DOHH2 (cell line): ENCODE results near the gene PDLIM1.

ENCODE experiments used
- H3F3A ChIP-seq: fragments of 200-600 bp; sonication (generic), shearing (Covaris generic); 2 replicates; pipeline ENCODE4 v1.6.0; 2016; ENCODE audit warnings: antibody characterized with exemption, mild to moderate bottlenecking; ENCODE audit not compliant: control insufficient read depth, insufficient read depth
- H3K27ac ChIP-seq: fragments of 200-600 bp; sonication (generic); 2 replicates; pipeline ENCODE4 v1.5.1; 2014; ENCODE audit warnings: low read depth, mild to moderate bottlenecking, low read length, moderate library complexity
- H3K27me3 ChIP-seq: fragments of 200-600 bp; sonication (generic); 2 replicates; pipeline ENCODE4 v1.6.1; 2014; ENCODE audit warnings: mild to moderate bottlenecking, low read length, mixed read lengths; ENCODE audit not compliant: control insufficient read depth
- H3K36me3 ChIP-seq: fragments of 200-600 bp; sonication (generic); 2 replicates; pipeline ENCODE4 v1.6.1; 2014; ENCODE audit warnings: mild to moderate bottlenecking, low read length, moderate library complexity, mixed read lengths; ENCODE audit not compliant: control insufficient read depth
- H3K4me1 ChIP-seq: fragments of 200-600 bp; sonication (generic); 2 replicates; pipeline ENCODE4 v1.6.1; 2014; ENCODE audit warnings: mild to moderate bottlenecking, low read length, mixed read lengths; ENCODE audit not compliant: control insufficient read depth
- H3K4me2 ChIP-seq: fragments of 200-600 bp; sonication (generic); 2 replicates; pipeline ENCODE4 v1.6.0; 2014; ENCODE audit warnings: mild to moderate bottlenecking, low read length, moderate library complexity
- H3K4me3 ChIP-seq: fragments of 200-600 bp; sonication (generic); 2 replicates; pipeline ENCODE4 v1.5.1; 2014; ENCODE audit warnings: mild to moderate bottlenecking, low read length, mixed read lengths
- H3K79me2 ChIP-seq: fragments of 200-600 bp; sonication (generic); 2 replicates; pipeline ENCODE4 v1.6.1; 2014; ENCODE audit warnings: mild to moderate bottlenecking, low read length, mixed read lengths; ENCODE audit not compliant: control insufficient read depth
- H3K9me2 ChIP-seq: fragments of 200-600 bp; sonication (generic); replicated peaks from 2 replicates; pipeline ENCODE4 v1.6.1; 2014; ENCODE audit warnings: mild to moderate bottlenecking, low read length, mixed read lengths; ENCODE audit not compliant: control insufficient read depth
- H3K9me3 ChIP-seq: fragments of 200-600 bp; sonication (generic); 2 replicates; pipeline ENCODE4 v1.6.1; 2014; ENCODE audit warnings: antibody characterized with exemption, low read length, mixed read lengths; ENCODE audit not compliant: control insufficient read depth, insufficient read depth
- H4K20me1 ChIP-seq: fragments of 200-600 bp; sonication (generic); 2 replicates; pipeline ENCODE4 v1.6.0; 2014; ENCODE audit warnings: low read depth, mild to moderate bottlenecking, antibody characterized with exemption, low read length, moderate library complexity; ENCODE audit not compliant: control insufficient read depth, insufficient read depth
- CTCF ChIP-seq: fragments of 200-600 bp; sonication (generic); IDR thresholded peaks from one replicate; pipeline ENCODE4 v1.5.1; 2014; ENCODE audit warnings: antibody characterized with exemption, mild to moderate bottlenecking, low read depth, low read length; ENCODE audit not compliant: poor library complexity, severe bottlenecking
- EZH2phosphoT487 ChIP-seq: fragments of 200-600 bp; sonication (generic); IDR thresholded peaks from 2 replicates; pipeline ENCODE4 v1.6.1; 2017; ENCODE audit warnings: borderline replicate concordance, mild to moderate bottlenecking, antibody characterized with exemption, low read length, moderate library complexity, mixed read lengths

PDLIM1 gene

GRCh38 chr10:95273393-95274312, 17.1 kb downstream of the PDLIM1 start:
- Histone ChIP-seq H3K4me1 (peaks cover under 1% of the 10 kb centered on the region; the same call in 1 of the 2 replicates), H3K79me2 (peaks cover 56% of the 10 kb centered on the region), H3K4me2 (no peak overlapping the region), H3K4me3 (no peak overlapping the region), H3K36me3 (peaks cover 17% of the 10 kb centered on the region), H3K27me3 (no peaks in the 10 kb centered on the region), H3K9me3 (no peaks in the 10 kb centered on the region), H3F3A (no peaks in the 10 kb centered on the region), H3K27ac (no peak overlapping the region), H3K9me2 (no peaks in the 10 kb centered on the region), H4K20me1 (no peaks in the 10 kb centered on the region)
- TF ChIP-seq EZH2phosphoT487, result no peak
- no peak for TF ChIP-seq CTCF

GRCh38 chr10:95268438-95268837, 22.4 kb downstream of the PDLIM1 start:
- Histone ChIP-seq H3K9me3 (no peaks in the 10 kb centered on the region), H3F3A (no peaks in the 10 kb centered on the region), H3K27me3 (no peaks in the 10 kb centered on the region), H4K20me1 (no peaks in the 10 kb centered on the region), H3K79me2 (peaks cover 9% of the 10 kb centered on the region), H3K9me2 (no peaks in the 10 kb centered on the region), H3K27ac (no peak overlapping the region), H3K4me3 (no peak overlapping the region), H3K4me2 (no peak overlapping the region), H3K36me3 (peaks cover 40% of the 10 kb centered on the region), H3K4me1 (no peaks in the 10 kb centered on the region; the same call in 1 of the 2 replicates)
- TF ChIP-seq EZH2phosphoT487, result no peak
- no peak for TF ChIP-seq CTCF

- H4K20me1 ChIP-seq, result no peaks in the 10 kb centered on the region
- H3K4me3 ChIP-seq, result no peak overlapping the region
- H3K4me2 ChIP-seq, result no peak overlapping the region
- H3K9me3 ChIP-seq, result no peaks in the 10 kb centered on the region
- H3K4me1 ChIP-seq, result peaks cover 3% of the 10 kb centered on the region; the same call in 1 of the 2 replicates
- no peak overlapping the region for H3K27ac ChIP-seq
- H3K27me3 ChIP-seq, result no peaks in the 10 kb centered on the region
- H3K9me2 ChIP-seq, result no peaks in the 10 kb centered on the region
- peaks cover 49% of the 10 kb centered on the region for H3K36me3 ChIP-seq
- H3F3A ChIP-seq, result no peaks in the 10 kb centered on the region
- H3K79me2 ChIP-seq, result no peaks in the 10 kb centered on the region
- no peak for TF ChIP-seq EZH2phosphoT487
- no peak for TF ChIP-seq CTCF
Measured at GRCh38 chr10:95267251-95267650, 23.6 kb downstream of the PDLIM1 start.
